ENCODE data around the gene TAS2R1.
"Not testable (repeated sequence)": the region's sequence is repeated elsewhere in the genome, so short reads cannot be mapped to it uniquely, and the experiment has no call there.

The TAS2R1 gene

GRCh38 chr5:9622971-9623421 is 7.2 kb downstream of the TAS2R1 start:
- DNase-seq (ENCODE audit: low read depth in 2 of 2), result no peak

- no peak for DNase-seq (ENCODE audit: low read depth in 2 of 2)
Observed at GRCh38 chr5:9621379-9621903, 8.7 kb downstream of the TAS2R1 start.

- no peak for DNase-seq (ENCODE audit: low read depth in 2 of 2)
Observed at GRCh38 chr5:9619331-9620092, 10.6 kb downstream of the TAS2R1 start.

GRCh38 chr5:9617739-9618504 is 12.2 kb downstream of the TAS2R1 start:
- DNase-seq (ENCODE audit: low read depth in 2 of 2), result no peak

GRCh38 chr5:9617221-9617620 is 12.9 kb downstream of the TAS2R1 start:
- DNase-seq (ENCODE audit: low read depth in 2 of 2), result no peak

- DNase-seq (ENCODE audit: low read depth in 2 of 2), result no peak
Observed at GRCh38 chr5:9615331-9615730, 14.8 kb downstream of the TAS2R1 start.

GRCh38 chr5:9613360-9613759 is 16.8 kb downstream of the TAS2R1 start:
- DNase-seq (ENCODE audit: low read depth in 2 of 2), result no peak

GRCh38 chr5:9610969-9611368 is 19.2 kb downstream of the TAS2R1 start:
- DNase-seq (ENCODE audit: low read depth in 2 of 2), result no peak

- no peak for DNase-seq (ENCODE audit: low read depth in 2 of 2)
Observed at GRCh38 chr5:9610364-9610763, 19.8 kb downstream of the TAS2R1 start.

GRCh38 chr5:9608093-9608492 is 22.1 kb downstream of the TAS2R1 start:
- no peak for DNase-seq (ENCODE audit: low read depth in 2 of 2)

GRCh38 chr5:9605041-9605838 is 24.9 kb downstream of the TAS2R1 start:
- DNase-seq (ENCODE audit: low read depth in 2 of 2), result no peak

- no peak for DNase-seq (ENCODE audit: low read depth in 2 of 2)
Observed at GRCh38 chr5:9604416-9604815, 25.7 kb downstream of the TAS2R1 start.

- DNase-seq (ENCODE audit: low read depth in 2 of 2), result no peak
Observed at GRCh38 chr5:9601055-9601739, 29.0 kb downstream of the TAS2R1 start.

- DNase-seq (ENCODE audit: low read depth in 2 of 2), result no peak
Observed at GRCh38 chr5:9599391-9599790, 30.8 kb downstream of the TAS2R1 start.

GRCh38 chr5:9598329-9598728 is 31.8 kb downstream of the TAS2R1 start:
- not testable (repeated sequence) for DNase-seq (ENCODE audit: low read depth in 2 of 2)

GRCh38 chr5:9597322-9597721 is 32.8 kb downstream of the TAS2R1 start:
- DNase-seq (ENCODE audit: low read depth in 2 of 2), result not testable (repeated sequence)

- no peak for DNase-seq (ENCODE audit: low read depth in 2 of 2)
Observed at GRCh38 chr5:9596824-9597223, 33.3 kb downstream of the TAS2R1 start.

- no peak for DNase-seq (ENCODE audit: low read depth in 2 of 2)
Observed at GRCh38 chr5:9596171-9596780, 33.9 kb downstream of the TAS2R1 start.

GRCh38 chr5:9594913-9595312 is 35.2 kb downstream of the TAS2R1 start:
- DNase-seq (ENCODE audit: low read depth in 2 of 2), result no peak

GRCh38 chr5:9589049-9589835 is 40.9 kb downstream of the TAS2R1 start:
- no peak for DNase-seq (ENCODE audit: low read depth in 2 of 2)

Measured in stimulated activated CD8-positive, alpha-beta memory T cell treated with anti-CD3 and anti-CD28 coated beads, Interleukin-7, amount 100 ng/mL, for 1 hour (primary cell).